ENCODE measurements around the gene MTMR4. TPM values are rescaled to one million over a fixed set of nuclear protein-coding genes. Genes with fewer than 3 reads are reported as not detected.

MTMR4 gene
- total RNA-seq, 1 experiment from 2014 or later = 33.5 TPM

DNA sequence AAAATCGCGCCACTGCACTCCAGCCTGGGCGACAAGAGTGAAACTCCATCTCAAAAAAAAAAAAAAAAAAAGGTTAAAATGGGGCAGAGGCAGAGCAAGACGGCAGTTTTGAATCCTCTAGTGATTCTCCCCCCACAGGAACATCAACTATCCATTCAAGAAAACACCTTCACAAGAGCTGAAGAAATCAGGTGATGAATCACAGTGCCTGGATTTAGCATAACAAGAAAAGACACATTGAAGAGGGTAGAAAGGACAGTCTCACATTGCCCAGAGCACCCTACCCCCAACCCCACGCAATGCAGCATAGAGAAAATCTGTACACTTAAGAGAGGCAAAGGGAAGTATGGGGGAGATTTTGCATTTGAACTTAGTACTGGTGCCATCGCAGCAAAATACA, 68.4 kb downstream of the MTMR4 start:
- Mint-ChIP-seq H3K27me3 (ENCODE audit: unreplicated experiment) (peaks cover 43% of the 10 kb centered on the region), H3K4me3 (ENCODE audit: low read depth, unreplicated experiment) (no peak overlapping the region), H3K4me1 (ENCODE audit: low read depth, unreplicated experiment) (no peaks in the 10 kb centered on the region), H3K27ac (ENCODE audit: unreplicated experiment) (no peak overlapping the region), H3K9me3 (ENCODE audit: low read depth, unreplicated experiment) (no peaks in the 10 kb centered on the region), H3K36me3 (ENCODE audit: insufficient read depth, unreplicated experiment) (no peaks in the 10 kb centered on the region)
- BruUV-seq (replicated peaks) = no TSS peak
- intact Hi-C loops (cut with micrococcal nuclease; ENCODE audit: unreplicated experiment) = no loop called here
- CTCF ChIA-PET = interaction anchor here (0.7 to 1.2 kb wide), 2 partner anchors 129 to 131 kb away, joined by 6 to 7 read pairs; no protein-coding TSS in a partner anchor
- no peak for DNase-seq
- TF ChIP-seq, protein P1, sequence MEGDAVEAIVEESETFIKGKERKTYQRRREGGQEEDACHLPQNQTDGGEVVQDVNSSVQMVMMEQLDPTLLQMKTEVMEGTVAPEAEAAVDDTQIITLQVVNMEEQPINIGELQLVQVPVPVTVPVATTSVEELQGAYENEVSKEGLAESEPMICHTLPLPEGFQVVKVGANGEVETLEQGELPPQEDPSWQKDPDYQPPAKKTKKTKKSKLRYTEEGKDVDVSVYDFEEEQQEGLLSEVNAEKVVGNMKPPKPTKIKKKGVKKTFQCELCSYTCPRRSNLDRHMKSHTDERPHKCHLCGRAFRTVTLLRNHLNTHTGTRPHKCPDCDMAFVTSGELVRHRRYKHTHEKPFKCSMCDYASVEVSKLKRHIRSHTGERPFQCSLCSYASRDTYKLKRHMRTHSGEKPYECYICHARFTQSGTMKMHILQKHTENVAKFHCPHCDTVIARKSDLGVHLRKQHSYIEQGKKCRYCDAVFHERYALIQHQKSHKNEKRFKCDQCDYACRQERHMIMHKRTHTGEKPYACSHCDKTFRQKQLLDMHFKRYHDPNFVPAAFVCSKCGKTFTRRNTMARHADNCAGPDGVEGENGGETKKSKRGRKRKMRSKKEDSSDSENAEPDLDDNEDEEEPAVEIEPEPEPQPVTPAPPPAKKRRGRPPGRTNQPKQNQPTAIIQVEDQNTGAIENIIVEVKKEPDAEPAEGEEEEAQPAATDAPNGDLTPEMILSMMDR (IDR thresholded peaks at IDR 0.05; ENCODE audit: unreplicated experiment) = no peak

Other genes starting within 250 kb of the MTMR4 start
- gene MPO, start 233.7 kb downstream of the MTMR4 start, total RNA-seq (2022) = not detected in 2 replicates
- gene TSPOAP1, start 185.8 kb downstream of the MTMR4 start, total RNA-seq (2022) = not detected in 2 replicates
- 40.3 and 46.7 TPM in 2 replicates for gene SUPT4H1, start 162.4 kb downstream of the MTMR4 start, total RNA-seq (2022)
- gene RNF43, start 97.1 kb downstream of the MTMR4 start, total RNA-seq (2022) = 2.9 and 4.5 TPM in 2 replicates
- 0.07 TPM in 1 of 2 replicates, not detected in the other for gene HSF5, start 26.2 kb downstream of the MTMR4 start, total RNA-seq (2022)
- 0.07 TPM in 2 replicates for gene TEX14, start 177.4 kb upstream of the MTMR4 start, total RNA-seq (2022)
- gene RAD51C, start 178.0 kb upstream of the MTMR4 start, total RNA-seq (2022) = 24.3 and 28.4 TPM in 2 replicates
- gene PPM1E, start 241.2 kb upstream of the MTMR4 start, total RNA-seq (2022) = 0.07 and 0.09 TPM in 2 replicates